ENCODE results near the gene EIF5B. TPM values are rescaled to one million over a fixed set of nuclear protein-coding genes. Genes with fewer than 3 reads are reported as not detected.

EIF5B gene
- total RNA-seq, 2 experiments from 2014 or later = 27.8 to 33.2 TPM

GRCh38 chr2:99325384-99325783, 11.8 kb upstream of the EIF5B start:
- no peak overlapping the region for H3K27ac ChIP-seq (ENCODE audit: low read depth in 1 of 2, low read length in 2 of 2)
- no peaks in the 10 kb centered on the region for H3K27me3 Mint-ChIP-seq
- no peaks in the 10 kb centered on the region for H3K27me3 ChIP-seq (ENCODE audit: control insufficient read depth in 1 of 2, insufficient read depth in 2 of 2, low read length in 2 of 2)
- no peak for TF ChIP-seq CTCF (IDR thresholded peaks at IDR 0.05)
- ChIA-PET CTCF (interaction anchor here (1.6 kb wide), 1 partner anchor 12 kb away, joined by 5 read pairs; the partner anchor contains the start of gene EIF5B), POLR2A (no interaction called here)
- H3K4me3 Mint-ChIP-seq = no peak overlapping the region
- DNase-seq = no peak
- H3K36me3 Mint-ChIP-seq (ENCODE audit: low read depth) = peaks cover 86% of the 10 kb centered on the region
- H3K4me3 ChIP-seq (ENCODE audit: low read length) = no peak overlapping the region
- intact Hi-C loops (cut with DNase I, micrococcal nuclease) = no loop called here
- no peaks in the 10 kb centered on the region for H3K9me3 Mint-ChIP-seq
- no peak overlapping the region for H3K27ac Mint-ChIP-seq
- H3K36me3 ChIP-seq (ENCODE audit: insufficient read depth, low read length) = peaks cover 83% of the 10 kb centered on the region
- peaks cover 10% of the 10 kb centered on the region for H3K4me1 Mint-ChIP-seq (ENCODE audit: low read depth)
- no peaks in the 10 kb centered on the region for H3K9me3 ChIP-seq (ENCODE audit: control insufficient read depth in 1 of 2, insufficient read depth in 1 of 2, low read length in 2 of 2)
- ATAC-seq (ENCODE audit: poor library complexity) = no peak
- H3K4me1 ChIP-seq (ENCODE audit: insufficient read depth, low read length) = peaks cover 4% of the 10 kb centered on the region

GRCh38 chr2:99335911-99336803, 1.0 kb upstream of the EIF5B start, which contains the start of gene TXNDC9:
Gene TXNDC9, minus strand, starts transcription at chr2:99336333. Its CDS starts 3,123 bp downstream, at chr2:99333210.
- Histone ChIP-seq H3K4me3 (ENCODE audit: low read length) (peak within 1 kb of the TSS; percentile 89), H3K4me1 (ENCODE audit: insufficient read depth, low read length) (peaks cover 30% of the 10 kb centered on the region), H3K27ac (ENCODE audit: low read depth in 1 of 2, low read length in 2 of 2) (peak within 1 kb of the TSS; percentile 72 to 79), H3K9me3 (ENCODE audit: control insufficient read depth in 1 of 2, insufficient read depth in 1 of 2, low read length in 2 of 2) (no peaks in the 10 kb centered on the region), H3K36me3 (ENCODE audit: insufficient read depth, low read length) (peaks cover 21% of the 10 kb centered on the region), H3K27me3 (ENCODE audit: control insufficient read depth in 1 of 2, insufficient read depth in 2 of 2, low read length in 2 of 2) (no peaks in the 10 kb centered on the region)
- Mint-ChIP-seq H3K27ac (no peak within 1 kb of the TSS), H3K9me3 (no peaks in the 10 kb centered on the region), H3K27me3 (no peaks in the 10 kb centered on the region), H3K4me3 (no peak within 1 kb of the TSS), H3K4me1 (ENCODE audit: low read depth) (peaks cover 29% of the 10 kb centered on the region), H3K36me3 (ENCODE audit: low read depth) (peaks cover 21% of the 10 kb centered on the region)
- intact Hi-C loops (cut with DNase I, micrococcal nuclease) = loop anchor here (1.0 to 10.0 kb wide), 4 partner anchors 155 to 1691 kb away; partner anchors contain the start of genes MITD1 (in 2 of the 2), MRPL30 (in 2 of the 2), C2orf15 (in 1 of the 2) and COX5B (in 1 of the 2)
- peak; percentile 94 to 99 (median 96) for DNase-seq
- ChIA-PET CTCF (interaction anchor here (0.6 to 2.4 kb wide), 16 partner anchors 10 to 731 kb away, joined by 3 to 11 read pairs (median 4); partner anchors contain the start of genes C2orf15, COA5, LIPT1 and MITD1), POLR2A (interaction anchor here (0.7 to 3.8 kb wide), 10 partner anchors 9 to 1333 kb away, joined by 3 to 33 read pairs (median 10); partner anchors contain the start of genes C2orf15, LIPT1, MITD1 and MRPL30)
- TF ChIP-seq CTCF (IDR thresholded peaks at IDR 0.05) = no peak
- peak; percentile 83 for ATAC-seq (ENCODE audit: poor library complexity)

GRCh38 chr2:99336804-99337112, 431 bp upstream of the EIF5B start:
- Mint-ChIP-seq H3K27ac (no peak overlapping the region), H3K36me3 (ENCODE audit: low read depth) (peaks cover 15% of the 10 kb centered on the region), H3K4me1 (ENCODE audit: low read depth) (peaks cover 35% of the 10 kb centered on the region), H3K4me3 (no peak overlapping the region), H3K27me3 (no peaks in the 10 kb centered on the region), H3K9me3 (no peaks in the 10 kb centered on the region)
- no peaks in the 10 kb centered on the region for H3K27me3 ChIP-seq (ENCODE audit: control insufficient read depth in 1 of 2, insufficient read depth in 2 of 2, low read length in 2 of 2)
- intact Hi-C loops (cut with DNase I, micrococcal nuclease) = loop anchor here (1.0 to 10.0 kb wide), 5 partner anchors 154 to 1692 kb away; partner anchors contain the start of genes MITD1 (in 2 of the 2), MRPL30 (in 2 of the 2), REV1 (in 2 of the 2) and C2orf15 (in 1 of the 2)
- H3K4me3 ChIP-seq (ENCODE audit: low read length) = peak overlapping the region; percentile 89
- ChIA-PET CTCF (interaction anchor here (0.6 to 2.4 kb wide), 17 partner anchors 10 to 732 kb away, joined by 3 to 11 read pairs (median 4); partner anchors contain the start of genes C2orf15, COA5, LIPT1 and MITD1), POLR2A (interaction anchor here (0.6 to 3.8 kb wide), 10 partner anchors 10 to 1332 kb away, joined by 3 to 33 read pairs (median 10); partner anchors contain the start of genes AFF3, C2orf15, LIPT1 and MGAT4A)
- H3K27ac ChIP-seq (ENCODE audit: low read depth in 1 of 2, low read length in 2 of 2) = peak overlapping the region; percentile 72 to 79
- no peaks in the 10 kb centered on the region for H3K9me3 ChIP-seq (ENCODE audit: control insufficient read depth in 1 of 2, insufficient read depth in 1 of 2, low read length in 2 of 2)
- DNase-seq (no peak), ATAC-seq (ENCODE audit: poor library complexity) (peak; percentile 4)
- TF ChIP-seq CTCF (IDR thresholded peaks at IDR 0.05) = no peak
- H3K36me3 ChIP-seq (ENCODE audit: insufficient read depth, low read length) = peaks cover 15% of the 10 kb centered on the region
- H3K4me1 ChIP-seq (ENCODE audit: insufficient read depth, low read length) = peaks cover 29% of the 10 kb centered on the region
